H7 (cell line): Measurements from ENCODE around the gene TCF7L2. TPM values are rescaled to one million over a fixed set of nuclear protein-coding genes. Genes with fewer than 3 reads are reported as not detected.

Experiments used
- DNase-seq: peaks from one replicate; pipeline ENCODE4 v3.0.0; 2012
- H3K27me3 ChIP-seq: 2 replicates; pipeline ENCODE4 v1.6.0; 2011; ENCODE audit warnings: mild to moderate bottlenecking, low read length; ENCODE audit not compliant: control insufficient read depth, insufficient read depth
- H3K36me3 ChIP-seq: replicated peaks from 2 replicates; pipeline ENCODE4 v1.5.1; 2011; ENCODE audit warnings: low read length; ENCODE audit not compliant: control insufficient read depth, insufficient read depth
- H3K4me3 ChIP-seq: 2 replicates; pipeline ENCODE4 v1.5.1; 2011; ENCODE audit warnings: low read depth, mild to moderate bottlenecking, control low read depth, low read length, moderate library complexity; ENCODE audit not compliant: insufficient read depth
- total RNA-seq: library from RNA; depleted of rRNA; stranded (reverse); fragments of >200 nt; shearing (Covaris generic); gene quantifications from 2 replicates; pipeline ENCODE4 v1.2.3, GENCODE V29; 2014

TCF7L2 gene
- total RNA-seq, 1 experiment from 2014 or later: 10.1 TPM

- H3K36me3 ChIP-seq: no peaks in the 10 kb centered on the region
- H3K4me3 ChIP-seq: no peak overlapping the region
- DNase-seq: no peak
- H3K27me3 ChIP-seq: no peaks in the 10 kb centered on the region
Measured at GRCh38 chr10:113128450-113129070, 178.5 kb downstream of the TCF7L2 start.

GRCh38 chr10:113129117-113129516 lies 179.1 kb downstream of the TCF7L2 start:
- Histone ChIP-seq H3K4me3 (no peak overlapping the region), H3K27me3 (no peaks in the 10 kb centered on the region)

GRCh38 chr10:113130014-113130641 lies 180.1 kb downstream of the TCF7L2 start:
- DNase-seq: no peak
- H3K4me3 ChIP-seq: no peak overlapping the region
- H3K36me3 ChIP-seq: no peaks in the 10 kb centered on the region
- no peaks in the 10 kb centered on the region for H3K27me3 ChIP-seq

More at GRCh38 chr10:113129117-113129516, 179.1 kb downstream of the TCF7L2 start:
- DNase-seq: no peak
- H3K36me3 ChIP-seq: no peaks in the 10 kb centered on the region

- Histone ChIP-seq H3K36me3 (no peaks in the 10 kb centered on the region), H3K27me3 (no peaks in the 10 kb centered on the region), H3K4me3 (no peak overlapping the region)
- no peak for DNase-seq
Measured at GRCh38 chr10:113131613-113132261, 181.7 kb downstream of the TCF7L2 start.

GRCh38 chr10:113132591-113133121 lies 182.6 kb downstream of the TCF7L2 start:
- Histone ChIP-seq H3K27me3 (no peaks in the 10 kb centered on the region), H3K36me3 (no peaks in the 10 kb centered on the region), H3K4me3 (no peak overlapping the region)
- DNase-seq: peak; percentile 56

- Histone ChIP-seq H3K4me3 (no peak overlapping the region), H3K36me3 (no peaks in the 10 kb centered on the region), H3K27me3 (no peaks in the 10 kb centered on the region)
- no peak for DNase-seq
Measured at GRCh38 chr10:113133497-113134115, 183.6 kb downstream of the TCF7L2 start.

- Histone ChIP-seq H3K27me3 (no peaks in the 10 kb centered on the region), H3K36me3 (no peaks in the 10 kb centered on the region), H3K4me3 (no peak overlapping the region)
- peak; percentile 74 for DNase-seq
Measured at GRCh38 chr10:113135025-113135424, 185.0 kb downstream of the TCF7L2 start.

GRCh38 chr10:113137941-113138685 lies 188.1 kb downstream of the TCF7L2 start:
- peaks cover 12% of the 10 kb centered on the region for H3K36me3 ChIP-seq
- H3K4me3 ChIP-seq: no peak overlapping the region
- no peak for DNase-seq
- H3K27me3 ChIP-seq: no peaks in the 10 kb centered on the region

- peaks cover 17% of the 10 kb centered on the region for H3K36me3 ChIP-seq
- no peak overlapping the region for H3K4me3 ChIP-seq
- no peak for DNase-seq
- no peaks in the 10 kb centered on the region for H3K27me3 ChIP-seq
Measured at GRCh38 chr10:113138937-113139585, 189.0 kb downstream of the TCF7L2 start.

GRCh38 chr10:113139699-113140098 lies 189.7 kb downstream of the TCF7L2 start:
- H3K27me3 ChIP-seq: no peaks in the 10 kb centered on the region
- H3K36me3 ChIP-seq: peaks cover 19% of the 10 kb centered on the region
- peak; percentile 51 for DNase-seq
- H3K4me3 ChIP-seq: no peak overlapping the region

- peaks cover 19% of the 10 kb centered on the region for H3K36me3 ChIP-seq
Measured at GRCh38 chr10:113140143-113141011, 190.3 kb downstream of the TCF7L2 start.

GRCh38 chr10:113142601-113143362 lies 192.7 kb downstream of the TCF7L2 start:
- no peak overlapping the region for H3K4me3 ChIP-seq
- H3K36me3 ChIP-seq: peaks cover 27% of the 10 kb centered on the region
- no peaks in the 10 kb centered on the region for H3K27me3 ChIP-seq
- DNase-seq: no peak

More at GRCh38 chr10:113140143-113141011, 190.3 kb downstream of the TCF7L2 start:
- no peaks in the 10 kb centered on the region for H3K27me3 ChIP-seq
- peak; percentile 44 for DNase-seq
- no peak overlapping the region for H3K4me3 ChIP-seq
